GM12875 (cell line): ENCODE data around the gene MRPS2.

Source experiments
- H3K4me3 ChIP-seq: one replicate; pipeline ENCODE4 v1.5.1; 2011; ENCODE audit warnings: low read depth, low read length, control low read depth
- CTCF ChIP-seq: IDR thresholded peaks from 2 replicates; pipeline ENCODE4 v1.5.1; 2011; ENCODE audit warnings: low read depth, mild to moderate bottlenecking, control low read depth, inconsistent platforms, low read length, moderate library complexity, borderline replicate concordance; ENCODE audit not compliant: insufficient read depth

Gene MRPS2

GRCh38 chr9:135476561-135477355 is 23.7 kb upstream of the MRPS2 start:
- TF ChIP-seq CTCF = no peak
- H3K4me3 ChIP-seq = no peak overlapping the region

- TF ChIP-seq CTCF = no peak
- H3K4me3 ChIP-seq = no peak overlapping the region
Measured at GRCh38 chr9:135478191-135478590, 22.3 kb upstream of the MRPS2 start.

- H3K4me3 ChIP-seq = no peak overlapping the region
Measured at GRCh38 chr9:135478829-135479468, 21.5 kb upstream of the MRPS2 start.

GRCh38 chr9:135479469-135480052 is 20.9 kb upstream of the MRPS2 start, which contains the start of gene PPP1R26:
Gene PPP1R26 (plus strand): TSS chr9:135479782. CDS start chr9:135484511, 4,729 bp downstream.
- TF ChIP-seq CTCF = no peak
- H3K4me3 ChIP-seq = no peak within 1 kb of the TSS

More at GRCh38 chr9:135478829-135479468, 21.5 kb upstream of the MRPS2 start:
- TF ChIP-seq CTCF = no peak

- H3K4me3 ChIP-seq = no peak overlapping the region
- TF ChIP-seq CTCF = no peak
Measured at GRCh38 chr9:135480071-135480939, 20.2 kb upstream of the MRPS2 start.

GRCh38 chr9:135480940-135481310 is 19.6 kb upstream of the MRPS2 start:
- H3K4me3 ChIP-seq = no peak overlapping the region
- TF ChIP-seq CTCF = no peak
